ENCODE measurements around the gene RMDN3.

RMDN3 gene

DNA sequence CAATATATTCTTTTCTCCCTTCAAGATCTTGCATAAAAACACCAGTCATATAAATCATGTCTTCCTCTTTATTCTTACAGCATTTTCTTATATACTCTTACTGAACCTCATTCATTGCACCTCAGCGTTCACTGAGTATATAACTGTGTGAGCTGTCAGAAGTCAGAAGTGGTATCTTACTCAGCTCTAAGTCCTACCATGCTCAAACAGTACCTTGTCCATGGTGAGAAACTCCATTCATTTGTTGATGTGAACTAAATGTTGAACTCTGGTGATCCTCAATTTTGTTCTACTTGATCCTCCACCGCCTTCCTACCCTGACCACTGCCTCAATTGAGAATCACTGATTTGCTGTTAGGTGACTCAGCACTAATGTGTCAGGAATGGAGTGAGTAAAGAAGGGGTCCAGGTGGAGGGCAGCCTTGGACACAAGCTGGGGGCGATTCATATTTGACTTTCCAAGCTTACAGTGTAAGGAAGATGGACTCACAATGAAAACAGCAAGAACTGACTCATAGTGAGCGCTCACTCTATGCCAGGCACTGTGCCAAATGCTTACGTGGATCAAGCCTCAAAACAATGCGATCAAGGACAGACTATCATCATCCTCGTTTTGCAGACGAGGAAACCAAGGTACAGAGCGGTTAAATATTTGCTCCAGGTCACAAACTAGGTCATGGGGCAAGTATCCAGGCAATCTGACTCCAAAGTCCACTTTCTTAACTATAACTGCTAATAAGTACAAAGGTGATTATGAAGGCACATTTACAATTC, 38.3 kb upstream of the RMDN3 start:
- no peak for DNase-seq (ENCODE audit: low read depth in 1 of 2, low spot score in 1 of 2)
- Histone ChIP-seq H3K4me3 (replicated peaks; ENCODE audit: insufficient read depth, low read length) (no peak overlapping the region), H3K27ac (replicated peaks) (no peak overlapping the region), H3K27me3 (ENCODE audit: insufficient read depth, poor library complexity, severe bottlenecking) (no peaks in the 10 kb centered on the region)
- TF ChIP-seq CTCF (IDR thresholded peaks at IDR 0.05; ENCODE audit: insufficient read depth, low read length) (no peak), GABPA (IDR thresholded peaks at IDR 0.05; ENCODE audit: low read depth) (no peak), SPI1 (IDR thresholded peaks at IDR 0.05; ENCODE audit: borderline replicate concordance, low read depth) (no peak), POLR2AphosphoS5 (IDR thresholded peaks at IDR 0.05; ENCODE audit: low read depth) (no peak)
- TF ChIP-seq, protein P1, sequence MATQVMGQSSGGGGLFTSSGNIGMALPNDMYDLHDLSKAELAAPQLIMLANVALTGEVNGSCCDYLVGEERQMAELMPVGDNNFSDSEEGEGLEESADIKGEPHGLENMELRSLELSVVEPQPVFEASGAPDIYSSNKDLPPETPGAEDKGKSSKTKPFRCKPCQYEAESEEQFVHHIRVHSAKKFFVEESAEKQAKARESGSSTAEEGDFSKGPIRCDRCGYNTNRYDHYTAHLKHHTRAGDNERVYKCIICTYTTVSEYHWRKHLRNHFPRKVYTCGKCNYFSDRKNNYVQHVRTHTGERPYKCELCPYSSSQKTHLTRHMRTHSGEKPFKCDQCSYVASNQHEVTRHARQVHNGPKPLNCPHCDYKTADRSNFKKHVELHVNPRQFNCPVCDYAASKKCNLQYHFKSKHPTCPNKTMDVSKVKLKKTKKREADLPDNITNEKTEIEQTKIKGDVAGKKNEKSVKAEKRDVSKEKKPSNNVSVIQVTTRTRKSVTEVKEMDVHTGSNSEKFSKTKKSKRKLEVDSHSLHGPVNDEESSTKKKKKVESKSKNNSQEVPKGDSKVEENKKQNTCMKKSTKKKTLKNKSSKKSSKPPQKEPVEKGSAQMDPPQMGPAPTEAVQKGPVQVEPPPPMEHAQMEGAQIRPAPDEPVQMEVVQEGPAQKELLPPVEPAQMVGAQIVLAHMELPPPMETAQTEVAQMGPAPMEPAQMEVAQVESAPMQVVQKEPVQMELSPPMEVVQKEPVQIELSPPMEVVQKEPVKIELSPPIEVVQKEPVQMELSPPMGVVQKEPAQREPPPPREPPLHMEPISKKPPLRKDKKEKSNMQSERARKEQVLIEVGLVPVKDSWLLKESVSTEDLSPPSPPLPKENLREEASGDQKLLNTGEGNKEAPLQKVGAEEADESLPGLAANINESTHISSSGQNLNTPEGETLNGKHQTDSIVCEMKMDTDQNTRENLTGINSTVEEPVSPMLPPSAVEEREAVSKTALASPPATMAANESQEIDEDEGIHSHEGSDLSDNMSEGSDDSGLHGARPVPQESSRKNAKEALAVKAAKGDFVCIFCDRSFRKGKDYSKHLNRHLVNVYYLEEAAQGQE (IDR thresholded peaks at IDR 0.05; ENCODE audit: insufficient replicate concordance, low read depth) = no peak

- no peak for DNase-seq (ENCODE audit: low read depth in 1 of 2, low spot score in 1 of 2)
- H3K27me3 ChIP-seq (ENCODE audit: insufficient read depth, poor library complexity, severe bottlenecking) = no peaks in the 10 kb centered on the region
- TF ChIP-seq, protein P1 (IDR thresholded peaks at IDR 0.05; ENCODE audit: insufficient replicate concordance, low read depth) = no peak
- TF ChIP-seq GABPA (IDR thresholded peaks at IDR 0.05; ENCODE audit: low read depth) (no peak), POLR2AphosphoS5 (IDR thresholded peaks at IDR 0.05; ENCODE audit: low read depth) (no peak), CTCF (IDR thresholded peaks at IDR 0.05; ENCODE audit: insufficient read depth, low read length) (no peak), SPI1 (IDR thresholded peaks at IDR 0.05; ENCODE audit: borderline replicate concordance, low read depth) (no peak)
- H3K4me3 ChIP-seq (replicated peaks; ENCODE audit: insufficient read depth, low read length) = no peak overlapping the region
- H3K27ac ChIP-seq (replicated peaks) = no peak overlapping the region
Measured at GRCh38 chr15:40792394-40792793, 37.3 kb upstream of the RMDN3 start.

DNA sequence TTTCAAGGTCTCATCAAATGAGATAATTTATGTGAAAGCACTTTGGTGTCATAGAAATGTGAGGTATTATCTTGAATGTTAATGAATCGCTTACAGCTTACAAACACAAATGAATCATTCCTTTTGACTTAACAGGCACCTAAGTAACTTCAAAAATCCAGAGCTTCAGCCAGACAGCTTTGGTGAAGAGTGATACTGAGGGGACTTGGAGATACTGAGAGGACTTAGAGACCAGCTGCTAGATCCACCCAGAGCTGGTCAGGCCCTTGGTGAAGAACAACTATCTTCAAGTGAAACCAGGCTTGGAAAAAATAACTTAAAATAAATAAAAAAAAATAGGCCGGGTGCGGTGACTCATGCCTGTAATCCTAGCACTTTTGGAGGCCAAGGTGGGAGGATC, 35.7 kb upstream of the RMDN3 start:
- TF ChIP-seq, protein P1 (IDR thresholded peaks at IDR 0.05; ENCODE audit: insufficient replicate concordance, low read depth) = no peak
- no peak for TF ChIP-seq SPI1 (IDR thresholded peaks at IDR 0.05; ENCODE audit: borderline replicate concordance, low read depth)
- no peak for TF ChIP-seq POLR2AphosphoS5 (IDR thresholded peaks at IDR 0.05; ENCODE audit: low read depth)
- no peak for TF ChIP-seq GABPA (IDR thresholded peaks at IDR 0.05; ENCODE audit: low read depth)
- no peak for TF ChIP-seq CTCF (IDR thresholded peaks at IDR 0.05; ENCODE audit: insufficient read depth, low read length)
- no peak for DNase-seq (ENCODE audit: low read depth in 1 of 2, low spot score in 1 of 2)
- no peak overlapping the region for H3K4me3 ChIP-seq (replicated peaks; ENCODE audit: insufficient read depth, low read length)
- no peaks in the 10 kb centered on the region for H3K27me3 ChIP-seq (ENCODE audit: insufficient read depth, poor library complexity, severe bottlenecking)
- H3K27ac ChIP-seq (replicated peaks) = no peak overlapping the region
